Panc1 (cell line): ENCODE measurements around the gene OCEL1.

ENCODE experiments used
- POLR2AphosphoS5 ChIP-seq: IDR thresholded peaks from 2 replicates; pipeline ENCODE4 v1.6.1; 2012; ENCODE audit warnings: mild to moderate bottlenecking, low read depth, low read length, moderate library complexity
- REST ChIP-seq, 2 experiments: IDR thresholded peaks; 2 replicates each; pipeline ENCODE4 v1.6.1; 2011 to 2012; ENCODE audit warnings: low read depth in 2 of 2, control low read depth in 1 of 2, low read length in 1 of 2, mild to moderate bottlenecking in 1 of 2, moderate library complexity in 1 of 2; ENCODE audit not compliant: insufficient read depth in 1 of 2
- SIN3A ChIP-seq: IDR thresholded peaks from 2 replicates; pipeline ENCODE4 v1.6.1; 2012; ENCODE audit warnings: low read depth, mild to moderate bottlenecking, low read length, moderate library complexity, borderline replicate concordance; ENCODE audit not compliant: insufficient read depth
- TF ChIP-seq, protein P1 (sequence below): fragments of 450-650 bp; IDR thresholded peaks from 2 replicates; pipeline ENCODE4 v1.5.1; 2017; ENCODE audit warnings: mild to moderate bottlenecking

DNA sequence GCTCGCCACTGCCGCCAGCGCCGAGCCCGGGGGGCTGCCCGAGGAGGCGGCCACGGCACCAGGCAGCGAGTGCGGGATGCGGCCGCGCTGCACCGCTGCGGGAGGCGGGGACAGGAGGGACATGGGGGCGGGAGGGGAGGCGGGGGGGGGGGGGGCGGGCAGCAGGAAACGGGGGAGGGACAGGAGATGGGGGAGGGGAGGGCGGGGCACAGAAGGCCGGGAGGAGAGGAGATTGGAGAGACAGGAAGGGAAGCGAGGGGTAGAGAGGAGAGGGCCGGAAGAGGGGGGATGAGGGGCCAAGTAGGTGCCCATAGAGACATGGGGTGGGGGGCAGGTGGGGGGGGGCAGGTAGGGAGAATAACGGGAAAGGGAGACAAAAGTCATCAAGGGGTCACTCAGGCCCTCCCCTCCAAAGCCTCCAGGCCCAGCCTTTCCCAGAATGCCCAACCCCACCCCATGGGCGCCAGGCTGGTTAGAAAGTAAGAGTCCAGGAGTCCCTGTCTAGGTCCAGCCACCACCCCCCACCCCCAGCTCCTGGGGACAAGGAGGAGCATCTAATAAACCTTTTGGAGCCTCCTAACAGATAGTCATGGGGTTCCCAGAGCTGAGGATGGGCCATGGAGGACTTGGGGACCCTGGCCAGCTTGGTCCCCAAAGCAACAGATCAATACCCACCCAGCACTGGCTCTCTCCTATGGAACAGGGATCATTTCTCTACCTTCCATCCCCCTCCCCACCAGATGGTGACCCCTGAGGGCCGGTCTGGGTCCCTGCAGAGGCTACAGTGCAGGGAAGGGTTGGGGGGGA is 10.1 kb downstream of the OCEL1 start:
- TF ChIP-seq SIN3A: no peak
- TF ChIP-seq, protein P1, sequence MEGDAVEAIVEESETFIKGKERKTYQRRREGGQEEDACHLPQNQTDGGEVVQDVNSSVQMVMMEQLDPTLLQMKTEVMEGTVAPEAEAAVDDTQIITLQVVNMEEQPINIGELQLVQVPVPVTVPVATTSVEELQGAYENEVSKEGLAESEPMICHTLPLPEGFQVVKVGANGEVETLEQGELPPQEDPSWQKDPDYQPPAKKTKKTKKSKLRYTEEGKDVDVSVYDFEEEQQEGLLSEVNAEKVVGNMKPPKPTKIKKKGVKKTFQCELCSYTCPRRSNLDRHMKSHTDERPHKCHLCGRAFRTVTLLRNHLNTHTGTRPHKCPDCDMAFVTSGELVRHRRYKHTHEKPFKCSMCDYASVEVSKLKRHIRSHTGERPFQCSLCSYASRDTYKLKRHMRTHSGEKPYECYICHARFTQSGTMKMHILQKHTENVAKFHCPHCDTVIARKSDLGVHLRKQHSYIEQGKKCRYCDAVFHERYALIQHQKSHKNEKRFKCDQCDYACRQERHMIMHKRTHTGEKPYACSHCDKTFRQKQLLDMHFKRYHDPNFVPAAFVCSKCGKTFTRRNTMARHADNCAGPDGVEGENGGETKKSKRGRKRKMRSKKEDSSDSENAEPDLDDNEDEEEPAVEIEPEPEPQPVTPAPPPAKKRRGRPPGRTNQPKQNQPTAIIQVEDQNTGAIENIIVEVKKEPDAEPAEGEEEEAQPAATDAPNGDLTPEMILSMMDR: no peak
- TF ChIP-seq REST (IDR thresholded peaks at IDR 0.05; ENCODE audit: insufficient read depth in 1 of 2, low read depth in 2 of 2, low read length in 1 of 2): no peak
- TF ChIP-seq POLR2AphosphoS5: no peak
